Stimulated activated CD4-positive, alpha-beta T cell treated with anti-CD3 and anti-CD28 coated beads, TNF-alpha, amount 100 ng/mL, for 4 hours (primary cell): Measurements from ENCODE around the gene IL34.

Experiments used
- DNase-seq, 3 experiments: peaks; one replicate each; pipeline ENCODE4 v3.0.0-alpha.2; 2020; ENCODE audit warnings: low read depth in 3 of 3

Gene IL34

GRCh38 chr16:70702624-70703023, 56.3 kb downstream of the IL34 start:
- DNase-seq = no peak

- DNase-seq = no peak
Observed at GRCh38 chr16:70703041-70703834, 56.9 kb downstream of the IL34 start.

- no peak for DNase-seq
Observed at GRCh38 chr16:70703835-70704381, 57.5 kb downstream of the IL34 start.

GRCh38 chr16:70704586-70704985, 58.2 kb downstream of the IL34 start:
- DNase-seq = no peak

- no peak for DNase-seq
Observed at GRCh38 chr16:70705056-70705455, 58.7 kb downstream of the IL34 start.

GRCh38 chr16:70706948-70707465, 60.6 kb downstream of the IL34 start:
- no peak for DNase-seq

- DNase-seq = no peak
Observed at GRCh38 chr16:70708366-70709246, 62.2 kb downstream of the IL34 start.

- DNase-seq = no peak
Observed at GRCh38 chr16:70709457-70709856, 63.1 kb downstream of the IL34 start.

GRCh38 chr16:70709942-70710341, 63.6 kb downstream of the IL34 start:
- DNase-seq = no peak
